A549 (cell line): ENCODE measurements around the gene PSD. TPM values are rescaled to one million over a fixed set of nuclear protein-coding genes. Genes with fewer than 3 reads are reported as not detected.

Experiments
- ATAC-seq, 2 experiments: fragments of 200-7000 bp in 1 of 2; fragments of >200 bp in 1 of 2; cut with Nextera tagmentation in 1 of 2; cut with Tn5 transposase in 1 of 2; 3 replicates each; pipeline versions ENCODE4 v1.8.0 to v1.9.1; 2018 to 2020; ENCODE audit warnings: mild to moderate bottlenecking in 1 of 2, moderate library complexity in 1 of 2
- CTCF ChIA-PET: fragments of 300-600 bp; sonication (Branson Sonifier 250); formaldehyde crosslinking; extraction: SDS; loops from one replicate; lab custom pipeline; 2021; ENCODE audit warnings: antibody characterized with exemption, inconsistent platforms; lab: Yijun Ruan, JAX
- POLR2A ChIA-PET: fragments of 350-600 bp; formaldehyde crosslinking; extraction: SDS; loops from one replicate; lab custom pipeline; 2021; ENCODE audit warnings: antibody characterized with exemption, inconsistent platforms; lab: Yijun Ruan, JAX
- DNase-seq, 2 experiments: peaks; one replicate each; pipeline versions ENCODE4 v3.0.0 to v3.0.0-alpha.2; 2011 to 2016; ENCODE audit warnings: low read depth in 1 of 2, low spot score in 1 of 2
- FAIRE-seq: peaks from 2 replicates; lab custom pipeline; 2011; peaks lifted over from hg19 to GRCh38; lab: Jason Lieb, UNC
- H3K27ac ChIP-seq, 2 experiments: fragments of >200 bp; sonication (Bioruptor Twin); formaldehyde crosslinking; 3 replicates each; pipeline ENCODE4 v1.5.1; 2016 to 2017
- H3K4me1 ChIP-seq: fragments of >200 bp; sonication (Bioruptor Twin); formaldehyde crosslinking; 3 replicates; pipeline ENCODE4 v1.6.1; 2016
- H3K4me2 ChIP-seq: fragments of >200 bp; sonication (Bioruptor Twin); formaldehyde crosslinking; 3 replicates; pipeline ENCODE4 v1.6.1; 2016
- H3K4me3 ChIP-seq: fragments of >200 bp; sonication (Bioruptor Twin); formaldehyde crosslinking; 3 replicates; pipeline ENCODE4 v1.5.1; 2016
- H3K9me3 ChIP-seq: fragments of >200 bp; sonication (Bioruptor Twin); formaldehyde crosslinking; 3 replicates; pipeline ENCODE4 v1.6.1; 2016
- BHLHE40 ChIP-seq: IDR thresholded peaks from 2 replicates; pipeline ENCODE4 v1.6.1; 2012; ENCODE audit warnings: low read depth, low read length, inconsistent platforms
- CBX8 ChIP-seq: fragments of 200-600 bp; sonication (generic); IDR thresholded peaks from 2 replicates; pipeline ENCODE4 v1.6.1; 2016
- CHD2 ChIP-seq: fragments of 150-350 bp; IDR thresholded peaks from 2 replicates; pipeline ENCODE4 v1.6.1; 2014; ENCODE audit warnings: low read length; ENCODE audit not compliant: partially characterized antibody
- EHMT2 ChIP-seq: fragments of 200-600 bp; sonication (generic); IDR thresholded peaks from 2 replicates; pipeline ENCODE4 v1.6.1; 2016; ENCODE audit warnings: antibody characterized with exemption, low read depth, mild to moderate bottlenecking, moderate library complexity
- ESRRA ChIP-seq: fragments of 150-350 bp; IDR thresholded peaks from 2 replicates; pipeline ENCODE4 v1.6.1; 2014; ENCODE audit warnings: mild to moderate bottlenecking, low read length, borderline replicate concordance
- FOSB ChIP-seq: fragments of 250-450 bp; sonication (Bioruptor Pico); IDR thresholded peaks from 2 replicates; pipeline ENCODE4 v1.5.0; 2020; ENCODE audit warnings: mild to moderate bottlenecking, moderate library complexity
- FOSL2 ChIP-seq, 2 experiments: fragments of 450-650 bp in 1 of 2; fragments of >200 bp in 1 of 2; sonication (Bioruptor Twin) in 1 of 2; formaldehyde crosslinking; IDR thresholded peaks; 2 replicates each; pipeline versions ENCODE4 v1.5.0 to v1.6.1; 2016 to 2020; ENCODE audit warnings: mild to moderate bottlenecking in 1 of 2, moderate library complexity in 1 of 2
- HDAC2 ChIP-seq: fragments of 200-600 bp; sonication (generic); IDR thresholded peaks from 2 replicates; pipeline ENCODE4 v1.6.1; 2016
- HEYL ChIP-seq: fragments of 250-450 bp; sonication (Bioruptor Pico); IDR thresholded peaks from 2 replicates; pipeline ENCODE4 v1.8.0; 2021; ENCODE audit warnings: mild to moderate bottlenecking, moderate library complexity
- HMGXB4 ChIP-seq: fragments of 250-450 bp; sonication (Bioruptor Pico); IDR thresholded peaks from 2 replicates; pipeline ENCODE4 v1.5.0; 2021; ENCODE audit warnings: mild to moderate bottlenecking, moderate library complexity, borderline replicate concordance
- HOXB13 ChIP-seq: fragments of 250-450 bp; sonication (Bioruptor Pico); IDR thresholded peaks from 2 replicates; pipeline ENCODE4 v1.5.0; 2020; ENCODE audit warnings: low read depth, mild to moderate bottlenecking, moderate library complexity
- HOXB5 ChIP-seq: fragments of 250-450 bp; sonication (Bioruptor Pico); IDR thresholded peaks from 2 replicates; pipeline ENCODE4 v1.5.0; 2020; ENCODE audit warnings: mild to moderate bottlenecking, moderate library complexity
- JUN ChIP-seq, 2 experiments: fragments of >200 bp; sonication (Bioruptor Twin); formaldehyde crosslinking; IDR thresholded peaks; 2 replicates in 1 of 2; 3 replicates in 1 of 2; pipeline ENCODE4 v1.6.1; 2016 to 2017
- JUNB ChIP-seq: fragments of >200 bp; sonication (Bioruptor Twin); formaldehyde crosslinking; IDR thresholded peaks from 2 replicates; pipeline ENCODE4 v1.6.1; 2016
- KDM1A ChIP-seq: fragments of 200-600 bp; sonication (generic); IDR thresholded peaks from 2 replicates; pipeline ENCODE4 v1.6.1; 2016; ENCODE audit warnings: low read depth, mild to moderate bottlenecking
- MAX ChIP-seq: IDR thresholded peaks from 2 replicates; pipeline ENCODE4 v1.6.1; 2012
- MAZ ChIP-seq: fragments of 150-350 bp; IDR thresholded peaks from 2 replicates; pipeline ENCODE4 v1.6.1; 2014; ENCODE audit warnings: antibody characterized with exemption, low read depth, low read length, borderline replicate concordance
- NFE2L2 ChIP-seq: fragments of 150-350 bp; conservative IDR thresholded peaks from 2 replicates; pipeline ENCODE4 v1.6.1; 2014; ENCODE audit warnings: low read length
- NPAS2 ChIP-seq: fragments of 250-450 bp; sonication (Bioruptor Pico); IDR thresholded peaks from 2 replicates; pipeline ENCODE4 v1.8.0; 2022; ENCODE audit warnings: mild to moderate bottlenecking, moderate library complexity, borderline replicate concordance
- NR3C1 ChIP-seq: fragments of >200 bp; sonication (Bioruptor Twin); formaldehyde crosslinking; IDR thresholded peaks from 3 replicates; pipeline ENCODE4 v1.6.1; 2017
- POLR2A ChIP-seq: IDR thresholded peaks from 2 replicates; pipeline ENCODE4 v1.6.1; 2012; ENCODE audit warnings: mild to moderate bottlenecking, low read length
- RAD21 ChIP-seq, 2 experiments: fragments of >200 bp in 1 of 2; sonication (Bioruptor Twin) in 1 of 2; formaldehyde crosslinking in 1 of 2; IDR thresholded peaks in 1 of 2; conservative IDR thresholded peaks in 1 of 2; 2 replicates in 1 of 2; 3 replicates in 1 of 2; pipeline ENCODE4 v1.6.1; 2012 to 2018; ENCODE audit warnings: inconsistent platforms in 1 of 2
- RARB ChIP-seq: fragments of 250-450 bp; sonication (Bioruptor Pico); IDR thresholded peaks from 2 replicates; pipeline ENCODE4 v1.8.0; 2021; ENCODE audit warnings: mild to moderate bottlenecking, moderate library complexity
- RCOR1 ChIP-seq: fragments of 150-350 bp; IDR thresholded peaks from 2 replicates; pipeline ENCODE4 v1.6.1; 2014; ENCODE audit warnings: antibody characterized with exemption, low read length, low read depth
- RNF2 ChIP-seq: fragments of 200-600 bp; sonication (generic); IDR thresholded peaks from 2 replicates; pipeline ENCODE4 v1.6.1; 2016; ENCODE audit warnings: low read depth, mild to moderate bottlenecking, antibody characterized with exemption, moderate library complexity, borderline replicate concordance
- SMC3 ChIP-seq: fragments of >200 bp; sonication (Bioruptor Twin); formaldehyde crosslinking; IDR thresholded peaks from 3 replicates; pipeline ENCODE4 v1.6.1; 2018; ENCODE audit warnings: inconsistent platforms
- ZC3H11A ChIP-seq: fragments of 450-650 bp; IDR thresholded peaks from 2 replicates; pipeline ENCODE4 v1.6.1; 2014; ENCODE audit warnings: antibody characterized with exemption, mild to moderate bottlenecking
- ZSCAN20 ChIP-seq: fragments of 250-450 bp; sonication (Bioruptor Pico); IDR thresholded peaks from 2 replicates; pipeline ENCODE4 v1.8.0; 2022; ENCODE audit warnings: mild to moderate bottlenecking, moderate library complexity
- WGBS: methylation state at CpG from one replicate; pipeline ENCODE4 v1.1.6; 2017; ENCODE audit errors: missing lambda C conversion rate; 5-methylcytosine and 5-hydroxymethylcytosine counted together
- polyA plus RNA-seq, 4 experiments: library from polyadenylated mRNA; depleted of rRNA in 3 of 4; stranded (reverse); fragments of >200 nt; fragmentation: RNase III in 1 of 4; extraction: RNeasy Plus Mini Kit Qiagen cat#74134 plus additional on column Dnase treatment in 1 of 4; gene quantifications; 2 replicates in 3 of 4; 3 replicates in 1 of 4; pipeline ENCODE4 v1.2.3, GENCODE V29; 2011 to 2017
- TF ChIP-seq, protein P1 (sequence below): fragments of >200 bp; sonication (Bioruptor Twin); formaldehyde crosslinking; IDR thresholded peaks from 3 replicates; pipeline ENCODE4 v1.6.1; 2016
- TF ChIP-seq, protein P2 (sequence below): fragments of 450-650 bp; IDR thresholded peaks from 2 replicates; pipeline ENCODE4 v1.6.1; 2014; ENCODE audit warnings: antibody characterized with exemption
- TF ChIP-seq, protein P3 (sequence below): fragments of 250-450 bp; sonication (Bioruptor Pico); IDR thresholded peaks from 2 replicates; pipeline ENCODE4 v1.5.0; 2020; ENCODE audit warnings: low read depth, mild to moderate bottlenecking, moderate library complexity
- TF ChIP-seq, protein P4 (sequence below): IDR thresholded peaks from 2 replicates; pipeline ENCODE4 v1.6.1; 2012

PSD gene
- polyA plus RNA-seq, 2 of the 4 experiments (the other 2 are of a cell fraction), result 0.14 to 0.75 TPM

DNA sequence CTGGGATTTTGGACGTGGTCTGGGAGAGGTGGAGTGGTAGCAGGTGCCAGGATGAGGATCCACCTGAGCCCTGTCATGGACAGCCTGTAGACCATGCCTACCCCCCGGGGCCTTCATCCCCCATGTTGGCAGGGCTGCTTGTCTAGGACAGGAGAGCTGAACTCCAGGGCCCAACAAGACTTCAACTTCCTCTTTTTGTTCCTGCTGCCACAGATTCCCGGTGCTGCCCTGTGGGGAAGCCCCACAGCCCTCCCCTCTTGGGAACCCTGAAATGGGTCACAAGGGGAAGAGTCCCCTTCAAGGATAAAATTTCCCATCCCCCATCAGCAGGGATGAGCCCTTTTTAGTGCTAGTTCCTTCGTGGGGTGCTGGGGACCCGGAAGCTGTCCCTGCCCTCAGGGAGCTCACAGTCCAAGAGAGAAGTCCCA lies 15.0 kb upstream of the PSD start:
- Histone ChIP-seq H3K9me3 (no peaks in the 10 kb centered on the region), H3K4me2 (no peak overlapping the region), H3K4me1 (peaks cover 14% of the 10 kb centered on the region), H3K27ac (no peak overlapping the region), H3K4me3 (no peak overlapping the region)
- ChIA-PET CTCF (interaction anchor here (0.8 to 17.4 kb wide), 4 partner anchors 10 to 202 kb away, joined by 4 to 337 read pairs (median 44); partner anchors contain the start of gene NFKB2), POLR2A (interaction anchor here (2.0 kb wide), 1 partner anchor 17 kb away, joined by 5 read pairs; no protein-coding TSS in a partner anchor)
- 71% methylated on average over 5 of the region's 5 CpGs for WGBS
- no peak for FAIRE-seq
- TF ChIP-seq, protein P1, sequence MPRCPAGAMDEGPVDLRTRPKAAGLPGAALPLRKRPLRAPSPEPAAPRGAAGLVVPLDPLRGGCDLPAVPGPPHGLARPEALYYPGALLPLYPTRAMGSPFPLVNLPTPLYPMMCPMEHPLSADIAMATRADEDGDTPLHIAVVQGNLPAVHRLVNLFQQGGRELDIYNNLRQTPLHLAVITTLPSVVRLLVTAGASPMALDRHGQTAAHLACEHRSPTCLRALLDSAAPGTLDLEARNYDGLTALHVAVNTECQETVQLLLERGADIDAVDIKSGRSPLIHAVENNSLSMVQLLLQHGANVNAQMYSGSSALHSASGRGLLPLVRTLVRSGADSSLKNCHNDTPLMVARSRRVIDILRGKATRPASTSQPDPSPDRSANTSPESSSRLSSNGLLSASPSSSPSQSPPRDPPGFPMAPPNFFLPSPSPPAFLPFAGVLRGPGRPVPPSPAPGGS, result no peak
- TF ChIP-seq NPAS2 (CRISPR knock-in tag), result no peak
- no peak for TF ChIP-seq NR3C1
- ATAC-seq, result no peak
- no peak for DNase-seq

- peak; percentile 96 to 97 for DNase-seq
- peak; percentile 95 to 96 for ATAC-seq
- H3K4me3 ChIP-seq, result peak within 1 kb of the TSS; percentile 87
- FAIRE-seq, result no peak
- peaks cover 14% of the 10 kb centered on the region for H3K4me1 ChIP-seq
- POLR2A ChIA-PET, result interaction anchor here (0.5 to 1.7 kb wide), 12 partner anchors 8 to 279 kb away, joined by 3 to 15 read pairs (median 4); partner anchors contain the start of genes ACTR1A, FBXL15, GBF1 and NFKB2
- peak within 1 kb of the TSS; percentile 92 to 95 for H3K27ac ChIP-seq
- WGBS, result 0% methylated on average over 19 of the region's 52 CpGs
- CTCF ChIA-PET, result interaction anchor here (0.7 to 17.4 kb wide), 10 partner anchors 8 to 263 kb away, joined by 3 to 337 read pairs (median 6); partner anchors contain the start of genes C10orf95, FBXL15 and NFKB2
- H3K9me3 ChIP-seq, result no peaks in the 10 kb centered on the region
- H3K4me2 ChIP-seq, result peak within 1 kb of the TSS; percentile 91
- TF ChIP-seq EHMT2, result no peak
- no peak for TF ChIP-seq NR3C1
- TF ChIP-seq RAD21 (conservative IDR thresholded peaks at IDR 0.05 in 1 of 2, IDR thresholded peaks at IDR 0.05 in 1 of 2), result no peak; a peak in 1 of 5 replicates
- no peak for TF ChIP-seq NFE2L2
- no peak for TF ChIP-seq CHD2
- no peak for TF ChIP-seq ZC3H11A
- TF ChIP-seq FOSB (CRISPR knock-in tag), result no peak
- TF ChIP-seq HOXB13 (CRISPR knock-in tag), result no peak
- TF ChIP-seq HOXB5 (CRISPR knock-in tag), result no peak
- TF ChIP-seq MAX, result peak; percentile 80
- TF ChIP-seq, protein P2, sequence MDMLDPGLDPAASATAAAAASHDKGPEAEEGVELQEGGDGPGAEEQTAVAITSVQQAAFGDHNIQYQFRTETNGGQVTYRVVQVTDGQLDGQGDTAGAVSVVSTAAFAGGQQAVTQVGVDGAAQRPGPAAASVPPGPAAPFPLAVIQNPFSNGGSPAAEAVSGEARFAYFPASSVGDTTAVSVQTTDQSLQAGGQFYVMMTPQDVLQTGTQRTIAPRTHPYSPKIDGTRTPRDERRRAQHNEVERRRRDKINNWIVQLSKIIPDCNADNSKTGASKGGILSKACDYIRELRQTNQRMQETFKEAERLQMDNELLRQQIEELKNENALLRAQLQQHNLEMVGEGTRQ, result no peak
- TF ChIP-seq RARB, result no peak
- no peak for TF ChIP-seq ESRRA
- TF ChIP-seq JUNB, result no peak
- TF ChIP-seq HMGXB4, result no peak
- TF ChIP-seq POLR2A, result peak; percentile 63; the same call in 1 of the 2 replicates
- no peak for TF ChIP-seq RNF2
- no peak for TF ChIP-seq RCOR1
- TF ChIP-seq HEYL (CRISPR knock-in tag), result no peak
- no peak for TF ChIP-seq SMC3
- TF ChIP-seq JUN (IDR thresholded peaks at IDR 0.05), result peak in 1 of 2 experiments; percentile 74; a peak in 3 of 5 replicates
- TF ChIP-seq ZSCAN20, result no peak
- no peak for TF ChIP-seq BHLHE40
- TF ChIP-seq HDAC2, result no peak
- TF ChIP-seq FOSL2 (IDR thresholded peaks at IDR 0.05), result no peak
- no peak for TF ChIP-seq FOSL2 (CRISPR knock-in tag; IDR thresholded peaks at IDR 0.05)
- no peak for TF ChIP-seq CBX8
- TF ChIP-seq, protein P3, sequence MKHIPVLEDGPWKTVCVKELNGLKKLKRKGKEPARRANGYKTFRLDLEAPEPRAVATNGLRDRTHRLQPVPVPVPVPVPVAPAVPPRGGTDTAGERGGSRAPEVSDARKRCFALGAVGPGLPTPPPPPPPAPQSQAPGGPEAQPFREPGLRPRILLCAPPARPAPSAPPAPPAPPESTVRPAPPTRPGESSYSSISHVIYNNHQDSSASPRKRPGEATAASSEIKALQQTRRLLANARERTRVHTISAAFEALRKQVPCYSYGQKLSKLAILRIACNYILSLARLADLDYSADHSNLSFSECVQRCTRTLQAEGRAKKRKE (CRISPR knock-in tag), result no peak
- TF ChIP-seq, protein P4, sequence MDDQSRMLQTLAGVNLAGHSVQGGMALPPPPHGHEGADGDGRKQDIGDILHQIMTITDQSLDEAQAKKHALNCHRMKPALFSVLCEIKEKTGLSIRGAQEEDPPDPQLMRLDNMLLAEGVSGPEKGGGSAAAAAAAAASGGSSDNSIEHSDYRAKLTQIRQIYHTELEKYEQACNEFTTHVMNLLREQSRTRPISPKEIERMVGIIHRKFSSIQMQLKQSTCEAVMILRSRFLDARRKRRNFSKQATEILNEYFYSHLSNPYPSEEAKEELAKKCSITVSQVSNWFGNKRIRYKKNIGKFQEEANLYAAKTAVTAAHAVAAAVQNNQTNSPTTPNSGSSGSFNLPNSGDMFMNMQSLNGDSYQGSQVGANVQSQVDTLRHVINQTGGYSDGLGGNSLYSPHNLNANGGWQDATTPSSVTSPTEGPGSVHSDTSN, result no peak
- no peak for TF ChIP-seq MAZ
- no peak for TF ChIP-seq KDM1A
Observed at GRCh38 chr10:102432162-102432950, 13.8 kb upstream of the PSD start, which contains the start of gene CUEDC2. Gene CUEDC2, minus strand, starts transcription at chr10:102432574. Its CDS starts 7,386 bp downstream, at chr10:102425188.
